Measurements from ENCODE around the gene DAPK1.

The DAPK1 gene

GRCh38 chr9:87610200-87611155, 112.8 kb downstream of the DAPK1 start:
- TF ChIP-seq EP300 (IDR thresholded peaks at IDR 0.05; ENCODE audit: borderline replicate concordance): no peak
- no peak for TF ChIP-seq TEAD4 (IDR thresholded peaks at IDR 0.05)
- no peak for TF ChIP-seq EGR1 (IDR thresholded peaks at IDR 0.05)
- no peak for TF ChIP-seq YY1 (IDR thresholded peaks at IDR 0.05; ENCODE audit: low read depth)
- TF ChIP-seq NFIC (IDR thresholded peaks at IDR 0.05): no peak
- TF ChIP-seq FOXM1 (IDR thresholded peaks at IDR 0.05; ENCODE audit: borderline replicate concordance, low read depth): no peak
- TF ChIP-seq ZBTB7A (IDR thresholded peaks at IDR 0.05; ENCODE audit: low read depth): no peak
- no peak for TF ChIP-seq CEBPB (IDR thresholded peaks at IDR 0.05)
- TF ChIP-seq MAX (IDR thresholded peaks at IDR 0.05): no peak
- no peak for TF ChIP-seq CREB1 (IDR thresholded peaks at IDR 0.05; ENCODE audit: low read depth)
- no peak for TF ChIP-seq TAF1 (IDR thresholded peaks at IDR 0.05; ENCODE audit: low read depth)
- no peak for TF ChIP-seq REST (IDR thresholded peaks at IDR 0.05; ENCODE audit: low read depth)
- TF ChIP-seq TCF12 (IDR thresholded peaks at IDR 0.05; ENCODE audit: low read depth): no peak
- no peak for TF ChIP-seq RAD21 (IDR thresholded peaks at IDR 0.05; ENCODE audit: low read depth)
- TF ChIP-seq USF1 (IDR thresholded peaks at IDR 0.05): no peak

GRCh38 chr9:87611776-87612175, 114.1 kb downstream of the DAPK1 start:
- TF ChIP-seq EGR1 (IDR thresholded peaks at IDR 0.05): no peak

- no peak for TF ChIP-seq EGR1 (IDR thresholded peaks at IDR 0.05)
- no peak for TF ChIP-seq USF1 (IDR thresholded peaks at IDR 0.05)
- no peak for TF ChIP-seq NFIC (IDR thresholded peaks at IDR 0.05)
- no peak for TF ChIP-seq TAF1 (IDR thresholded peaks at IDR 0.05; ENCODE audit: low read depth)
- no peak for TF ChIP-seq FOXM1 (IDR thresholded peaks at IDR 0.05; ENCODE audit: borderline replicate concordance, low read depth)
- TF ChIP-seq EP300 (IDR thresholded peaks at IDR 0.05; ENCODE audit: borderline replicate concordance): no peak
- no peak for TF ChIP-seq TEAD4 (IDR thresholded peaks at IDR 0.05)
- no peak for TF ChIP-seq REST (IDR thresholded peaks at IDR 0.05; ENCODE audit: low read depth)
- no peak for TF ChIP-seq TCF12 (IDR thresholded peaks at IDR 0.05; ENCODE audit: low read depth)
- TF ChIP-seq ZBTB7A (IDR thresholded peaks at IDR 0.05; ENCODE audit: low read depth): no peak
- no peak for TF ChIP-seq RAD21 (IDR thresholded peaks at IDR 0.05; ENCODE audit: low read depth)
- TF ChIP-seq MAX (IDR thresholded peaks at IDR 0.05): no peak
Observed at GRCh38 chr9:87612536-87612935, 114.9 kb downstream of the DAPK1 start.

GRCh38 chr9:87613265-87614111, 115.8 kb downstream of the DAPK1 start:
- TF ChIP-seq FOXM1 (IDR thresholded peaks at IDR 0.05; ENCODE audit: borderline replicate concordance, low read depth) (no peak), NFIC (IDR thresholded peaks at IDR 0.05) (no peak), MAX (IDR thresholded peaks at IDR 0.05) (no peak), YY1 (IDR thresholded peaks at IDR 0.05; ENCODE audit: low read depth) (no peak), RAD21 (IDR thresholded peaks at IDR 0.05; ENCODE audit: low read depth) (no peak), TEAD4 (IDR thresholded peaks at IDR 0.05) (no peak), ZBTB7A (IDR thresholded peaks at IDR 0.05; ENCODE audit: low read depth) (no peak), EP300 (IDR thresholded peaks at IDR 0.05; ENCODE audit: borderline replicate concordance) (no peak), EGR1 (IDR thresholded peaks at IDR 0.05) (no peak), USF1 (IDR thresholded peaks at IDR 0.05) (no peak), CREB1 (IDR thresholded peaks at IDR 0.05; ENCODE audit: low read depth) (no peak), CEBPB (IDR thresholded peaks at IDR 0.05) (no peak), TAF1 (IDR thresholded peaks at IDR 0.05; ENCODE audit: low read depth) (no peak), REST (IDR thresholded peaks at IDR 0.05; ENCODE audit: low read depth) (no peak), TCF12 (IDR thresholded peaks at IDR 0.05; ENCODE audit: low read depth) (no peak)

Measured in Ishikawa (cell line).